ENCODE data around the gene GLA.

GLA gene

GRCh38 chrX:101407748-101408531, at the start of gene GLA, which contains the start of gene HNRNPH2:
GLA (minus strand) TSS chrX:101407925; CDS start chrX:101407903, 22 bp downstream.
HNRNPH2 (plus strand) TSS chrX:101408222; CDS start chrX:101411989, 3,767 bp downstream.
- DNase-seq = peak; percentile 94

- DNase-seq = no peak
These were observed 44.3 kb upstream of the GLA start for GRCh38 chrX:101452056-101452455.

- no peak for DNase-seq
These were observed 43.2 kb upstream of the GLA start for GRCh38 chrX:101450961-101451360.

- no peak for DNase-seq
These were observed 42.4 kb upstream of the GLA start for GRCh38 chrX:101450085-101450484.

- no peak for DNase-seq
These were observed 41.6 kb upstream of the GLA start for GRCh38 chrX:101449279-101449678.

- no peak for DNase-seq
These were observed 34.4 kb upstream of the GLA start for GRCh38 chrX:101442085-101442484.

- peak; percentile 71 for DNase-seq
These were observed 22.8 kb upstream of the GLA start for GRCh38 chrX:101430457-101431078.

- peak; percentile 55 for DNase-seq
These were observed 22.2 kb upstream of the GLA start for GRCh38 chrX:101429934-101430333.

- no peak for DNase-seq
These were observed 20.2 kb upstream of the GLA start for GRCh38 chrX:101427954-101428353.

- DNase-seq = no peak
These were observed 11.8 kb upstream of the GLA start for GRCh38 chrX:101419489-101419888.

GRCh38 chrX:101417981-101418841, 10.5 kb upstream of the GLA start:
- peak; percentile 46 for DNase-seq

GRCh38 chrX:101417190-101417589, 9.5 kb upstream of the GLA start:
- no peak for DNase-seq

- no peak for DNase-seq
These were observed 9.0 kb upstream of the GLA start for GRCh38 chrX:101416691-101417090.

GRCh38 chrX:101415180-101416145, 7.7 kb upstream of the GLA start:
- DNase-seq = peak; percentile 74

- DNase-seq = no peak
These were observed 4.3 kb upstream of the GLA start for GRCh38 chrX:101411984-101412383.

GRCh38 chrX:101410461-101410860, 2.7 kb upstream of the GLA start:
- DNase-seq = no peak

GRCh38 chrX:101409043-101409442, 1.3 kb upstream of the GLA start:
- no peak for DNase-seq

- DNase-seq = no peak
These were observed 762 bp upstream of the GLA start for GRCh38 chrX:101408532-101408841.

GRCh38 chrX:101407167-101407747, 468 bp downstream of the GLA start:
- DNase-seq = no peak

GRCh38 chrX:101399825-101400224, 7.9 kb downstream of the GLA start:
- no peak for DNase-seq

- no peak for DNase-seq
These were observed 9.0 kb downstream of the GLA start for GRCh38 chrX:101398694-101399093.

GRCh38 chrX:101397779-101398178, 9.9 kb downstream of the GLA start:
- no peak for DNase-seq
